K562 (cell line): ENCODE measurements around the gene CEP350. TPM values are rescaled to one million over a fixed set of nuclear protein-coding genes. Genes with fewer than 3 reads are reported as not detected.
A peak's percentile ranks its signal among the peaks of the same experiment; 100 is the strongest.

Experiments
- CBX3 ChIP-seq, 2 experiments: IDR thresholded peaks; 1 replicate in 1 of 2; 2 replicates in 1 of 2; pipeline ENCODE4 v1.6.1; 2012; ENCODE audit warnings: inconsistent platforms in 2 of 2, low read length in 2 of 2, borderline replicate concordance in 1 of 2, control low read depth in 1 of 2
- ILF3 ChIP-seq: fragments of 450-650 bp; IDR thresholded peaks from 2 replicates; pipeline ENCODE4 v1.6.1; 2018; ENCODE audit warnings: antibody characterized with exemption, mild to moderate bottlenecking, moderate library complexity, borderline replicate concordance
- JUN ChIP-seq, 2 experiments: sonication (generic) in 1 of 2; formaldehyde crosslinking in 1 of 2; IDR thresholded peaks; 2 replicates each; pipeline versions ENCODE4 v1.6.1 to v1.8.0; 2012 to 2022; ENCODE audit warnings: borderline replicate concordance in 2 of 2, mild to moderate bottlenecking in 2 of 2, improper control_type of control experiment in 1 of 2, low read depth in 1 of 2, low read length in 1 of 2, missing genetic modification reagents in 1 of 2
- MBD2 ChIP-seq: sonication (generic); IDR thresholded peaks from 2 replicates; pipeline ENCODE4 v1.6.1; 2016; ENCODE audit warnings: low read depth, borderline replicate concordance
- TOE1 ChIP-seq, 2 experiments: fragments of 450-650 bp in 1 of 2; sonication (generic) in 1 of 2; formaldehyde crosslinking in 1 of 2; IDR thresholded peaks; 2 replicates each; pipeline versions ENCODE4 v1.7.1 to v1.8.0; 2016 to 2022; ENCODE audit warnings: borderline replicate concordance in 2 of 2, mild to moderate bottlenecking in 2 of 2, antibody characterized with exemption in 1 of 2, inconsistent platforms in 1 of 2, low read depth in 1 of 2, missing genetic modification reagents in 1 of 2, moderate library complexity in 1 of 2
- XRCC3 ChIP-seq: fragments of 450-650 bp; IDR thresholded peaks from 2 replicates; pipeline ENCODE4 v1.6.1; 2017; ENCODE audit warnings: mild to moderate bottlenecking, moderate library complexity
- polyA plus RNA-seq, 8 experiments: library from polyadenylated mRNA; depleted of rRNA in 4 of 8; stranded (reverse) in 5 of 8; unstranded in 3 of 8; fragments of >200 nt; fragmentation: Nextera tagmentation in 2 of 8; fragmentation: Illumina TruSeq in 1 of 8; extraction: Ambion mirVana in 2 of 8; extraction: Trizol in 1 of 8; gene quantifications; 2 replicates each; pipeline versions ENCODE4 v1.2.1 to v1.2.3, GENCODE V29; 2011 to 2014; ENCODE audit warnings: inconsistent platforms in 1 of 8, missing spikeins in 1 of 8
- total RNA-seq, 7 experiments: library from RNA; depleted of rRNA in 6 of 7; stranded (reverse); fragments of >200 nt in 6 of 7; fragmentation: Illumina TruSeq in 2 of 7; extraction: Trizol in 2 of 7; gene quantifications; 2 replicates each; pipeline versions ENCODE4 v1.2.1 to v1.2.3, GENCODE V29; 2011 to 2021; ENCODE audit warnings: low replicate concordance in 1 of 7
- TF ChIP-seq, protein P1 (sequence below): fragments of 250-450 bp; sonication (Bioruptor Pico); IDR thresholded peaks from 2 replicates; pipeline ENCODE4 v1.8.0; 2021; ENCODE audit warnings: moderate library complexity, mild to moderate bottlenecking, inconsistent platforms
- TF ChIP-seq, protein P2 (sequence below), 2 experiments: fragments of 450-650 bp in 1 of 2; sonication (generic) in 1 of 2; formaldehyde crosslinking in 1 of 2; IDR thresholded peaks in 1 of 2; conservative IDR thresholded peaks in 1 of 2; 2 replicates each; pipeline versions ENCODE4 v1.6.1 to v1.8.1; 2016 to 2023; ENCODE audit warnings: mild to moderate bottlenecking in 2 of 2, moderate library complexity in 2 of 2, inconsistent platforms in 1 of 2, missing genetic modification reagents in 1 of 2

Gene CEP350
- total and polyA plus RNA-seq, 9 of the 15 experiments (the other 6 are each of a cell fraction or from before 2014, with no cell fraction given) = 8.3 to 64.3 (median 28.0) TPM

DNA sequence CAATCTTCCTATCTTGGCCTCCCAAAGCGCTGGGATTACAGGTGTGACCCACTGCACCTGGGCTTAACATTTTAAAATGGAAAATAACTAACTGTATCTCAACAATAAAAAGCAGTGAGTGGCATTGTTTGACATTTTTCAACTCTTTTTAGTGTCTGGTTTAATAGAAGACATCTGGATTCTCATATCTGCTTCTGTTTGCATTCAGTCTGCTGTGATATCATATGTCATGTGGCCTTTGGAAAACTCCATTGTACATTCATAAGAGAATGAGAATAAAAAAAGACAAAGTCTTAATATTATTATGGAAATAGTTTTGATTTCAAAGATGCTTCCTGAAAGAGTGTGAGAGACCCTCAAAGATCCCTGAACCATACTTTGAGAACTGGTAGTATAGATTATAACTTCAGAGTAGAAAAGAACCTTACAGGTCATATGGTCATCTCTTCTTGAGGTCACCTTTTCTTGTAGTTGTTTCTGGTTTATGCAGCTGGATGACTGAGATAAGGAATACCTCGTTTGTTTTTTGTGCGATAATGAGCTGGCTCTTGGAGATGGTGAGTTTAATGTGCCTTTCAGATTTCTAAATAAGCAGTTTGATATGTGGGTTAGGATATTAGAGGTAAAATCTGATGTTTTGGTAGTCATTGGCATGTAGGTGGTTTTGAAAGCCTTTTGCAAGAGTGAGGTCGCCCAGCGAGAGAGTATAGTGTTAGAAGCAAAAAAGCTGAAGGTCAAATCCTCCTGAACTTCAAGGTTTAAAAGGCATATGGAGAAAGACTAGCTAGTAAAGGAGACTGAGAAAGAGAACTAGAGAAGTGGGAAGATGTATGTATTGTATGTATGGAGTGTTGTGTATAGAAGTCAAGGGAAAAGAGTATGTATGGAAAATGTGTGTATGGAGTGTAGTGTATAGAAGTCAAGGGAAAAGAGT, 17.2 kb downstream of the CEP350 start (continued):
- TF ChIP-seq, protein P1, sequence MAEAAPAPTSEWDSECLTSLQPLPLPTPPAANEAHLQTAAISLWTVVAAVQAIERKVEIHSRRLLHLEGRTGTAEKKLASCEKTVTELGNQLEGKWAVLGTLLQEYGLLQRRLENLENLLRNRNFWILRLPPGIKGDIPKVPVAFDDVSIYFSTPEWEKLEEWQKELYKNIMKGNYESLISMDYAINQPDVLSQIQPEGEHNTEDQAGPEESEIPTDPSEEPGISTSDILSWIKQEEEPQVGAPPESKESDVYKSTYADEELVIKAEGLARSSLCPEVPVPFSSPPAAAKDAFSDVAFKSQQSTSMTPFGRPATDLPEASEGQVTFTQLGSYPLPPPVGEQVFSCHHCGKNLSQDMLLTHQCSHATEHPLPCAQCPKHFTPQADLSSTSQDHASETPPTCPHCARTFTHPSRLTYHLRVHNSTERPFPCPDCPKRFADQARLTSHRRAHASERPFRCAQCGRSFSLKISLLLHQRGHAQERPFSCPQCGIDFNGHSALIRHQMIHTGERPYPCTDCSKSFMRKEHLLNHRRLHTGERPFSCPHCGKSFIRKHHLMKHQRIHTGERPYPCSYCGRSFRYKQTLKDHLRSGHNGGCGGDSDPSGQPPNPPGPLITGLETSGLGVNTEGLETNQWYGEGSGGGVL (CRISPR knock-in tag) = no peak
- TF ChIP-seq XRCC3 (no peak), TOE1 (IDR thresholded peaks at IDR 0.05; ENCODE audit: borderline replicate concordance) (0 out of 2 replicates have a peak, but pooled peaks have one; percentile 34), TOE1 (CRISPR knock-in tag; IDR thresholded peaks at IDR 0.05; ENCODE audit: borderline replicate concordance, low read depth) (no peak), CBX3 (IDR thresholded peaks at IDR 0.05; ENCODE audit: borderline replicate concordance in 1 of 2, low read length in 2 of 2) (peak in 1 of 2 experiments; percentile 78; a peak in 2 of 3 replicates), ILF3 (peak; percentile 83; the same call in 1 of the 2 replicates), JUN (IDR thresholded peaks at IDR 0.05; ENCODE audit: borderline replicate concordance, low read depth, low read length) (0 out of 2 replicates have a peak, but pooled peaks have one; percentile 49), JUN (CRISPR knock-in tag; IDR thresholded peaks at IDR 0.05; ENCODE audit: borderline replicate concordance) (no peak), MBD2 (0 out of 2 replicates have a peak, but pooled peaks have one; percentile 48)
- TF ChIP-seq, protein P2, sequence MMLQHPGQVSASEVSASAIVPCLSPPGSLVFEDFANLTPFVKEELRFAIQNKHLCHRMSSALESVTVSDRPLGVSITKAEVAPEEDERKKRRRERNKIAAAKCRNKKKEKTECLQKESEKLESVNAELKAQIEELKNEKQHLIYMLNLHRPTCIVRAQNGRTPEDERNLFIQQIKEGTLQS (IDR thresholded peaks at IDR 0.05) = peak; percentile 77
- TF ChIP-seq, protein P2 (CRISPR knock-in tag; conservative IDR thresholded peaks at IDR 0.05) = no peak
